Osteocyte (in vitro differentiated cells): ENCODE data around the gene ANKFN1. TPM values are rescaled to one million over a fixed set of nuclear protein-coding genes. Genes with fewer than 3 reads are reported as not detected.

Experiments used
- DNase-seq: peaks from one replicate; pipeline ENCODE4 v3.0.0; 2021; ENCODE audit warnings: mixed read lengths; ENCODE audit not compliant: unreplicated experiment; ENCODE audit errors: extremely low spot score
- H3K27ac Mint-ChIP-seq: one replicate; pipeline ENCODE4 v1.8.0; 2021; ENCODE audit warnings: mild to moderate bottlenecking, mixed read lengths; ENCODE audit not compliant: unreplicated experiment
- H3K27me3 Mint-ChIP-seq: one replicate; pipeline ENCODE4 v1.8.0; 2021; ENCODE audit warnings: mixed read lengths; ENCODE audit not compliant: unreplicated experiment
- H3K36me3 Mint-ChIP-seq: one replicate; pipeline ENCODE4 v1.8.0; 2021; ENCODE audit warnings: mixed read lengths; ENCODE audit not compliant: unreplicated experiment
- H3K4me1 Mint-ChIP-seq: one replicate; pipeline ENCODE4 v1.8.0; 2021; ENCODE audit warnings: mixed read lengths; ENCODE audit not compliant: unreplicated experiment
- H3K4me3 Mint-ChIP-seq: one replicate; pipeline ENCODE4 v1.8.0; 2021; ENCODE audit warnings: mild to moderate bottlenecking, moderate library complexity, mixed read lengths; ENCODE audit not compliant: unreplicated experiment
- H3K9me3 Mint-ChIP-seq: one replicate; pipeline ENCODE4 v1.8.0; 2021; ENCODE audit warnings: mixed read lengths; ENCODE audit not compliant: unreplicated experiment
- CTCF ChIP-seq: fragments of 200-600 bp; sonication (generic); IDR thresholded peaks from 2 replicates; pipeline ENCODE4 v1.5.0; 2021; ENCODE audit warnings: antibody characterized with exemption, mild to moderate bottlenecking, moderate library complexity
- total RNA-seq: library from RNA; stranded (reverse); gene quantifications from 2 replicates; pipeline ENCODE4 v1.2.1, GENCODE V29; 2021

ANKFN1 gene
- total RNA-seq, 1 donor from 2014 or later: not detected

GRCh38 chr17:56309897-56310296 is 156.6 kb downstream of the ANKFN1 start:
- H3K9me3 Mint-ChIP-seq: no peaks in the 10 kb centered on the region
- no peaks in the 10 kb centered on the region for H3K36me3 Mint-ChIP-seq
- no peaks in the 10 kb centered on the region for H3K4me1 Mint-ChIP-seq
- TF ChIP-seq CTCF: no peak
- H3K4me3 Mint-ChIP-seq: no peak overlapping the region
- H3K27me3 Mint-ChIP-seq: no peaks in the 10 kb centered on the region
- no peak for DNase-seq
- no peak overlapping the region for H3K27ac Mint-ChIP-seq

GRCh38 chr17:56310782-56311181 is 157.5 kb downstream of the ANKFN1 start:
- no peak for TF ChIP-seq CTCF
- H3K4me3 Mint-ChIP-seq: no peak overlapping the region
- H3K27ac Mint-ChIP-seq: no peak overlapping the region
- H3K36me3 Mint-ChIP-seq: no peaks in the 10 kb centered on the region
- no peaks in the 10 kb centered on the region for H3K4me1 Mint-ChIP-seq
- H3K27me3 Mint-ChIP-seq: no peaks in the 10 kb centered on the region
- no peak for DNase-seq
- H3K9me3 Mint-ChIP-seq: no peaks in the 10 kb centered on the region

GRCh38 chr17:56313201-56313600 is 159.9 kb downstream of the ANKFN1 start:
- Mint-ChIP-seq H3K27me3 (no peaks in the 10 kb centered on the region), H3K27ac (no peak overlapping the region), H3K4me1 (no peaks in the 10 kb centered on the region), H3K4me3 (no peak overlapping the region), H3K36me3 (no peaks in the 10 kb centered on the region), H3K9me3 (no peaks in the 10 kb centered on the region)
- DNase-seq: no peak
- TF ChIP-seq CTCF: no peak

- no peak overlapping the region for H3K27ac Mint-ChIP-seq
- TF ChIP-seq CTCF: no peak
These were observed 160.8 kb downstream of the ANKFN1 start for GRCh38 chr17:56314026-56314425.

GRCh38 chr17:56314984-56315602 is 161.8 kb downstream of the ANKFN1 start:
- Mint-ChIP-seq H3K4me3 (no peak overlapping the region), H3K27ac (no peak overlapping the region)

More at GRCh38 chr17:56314026-56314425, 160.8 kb downstream of the ANKFN1 start:
- Mint-ChIP-seq H3K4me1 (no peaks in the 10 kb centered on the region), H3K4me3 (no peak overlapping the region), H3K27me3 (no peaks in the 10 kb centered on the region), H3K36me3 (no peaks in the 10 kb centered on the region), H3K9me3 (no peaks in the 10 kb centered on the region)
- no peak for DNase-seq

More at GRCh38 chr17:56314984-56315602, 161.8 kb downstream of the ANKFN1 start:
- Mint-ChIP-seq H3K27me3 (no peaks in the 10 kb centered on the region), H3K4me1 (no peaks in the 10 kb centered on the region), H3K36me3 (no peaks in the 10 kb centered on the region), H3K9me3 (no peaks in the 10 kb centered on the region)
- DNase-seq: no peak
- no peak for TF ChIP-seq CTCF
